HCT116 (cell line): ENCODE measurements around the gene DHX16. TPM values are rescaled to one million over a fixed set of nuclear protein-coding genes. Genes with fewer than 3 reads are reported as not detected.

Source experiments
- ATAC-seq: fragments of 200-7000 bp; cut with Tn5 transposase; 2 replicates; pipeline ENCODE4 v1.9.1; 2020; ENCODE audit warnings: mild to moderate bottlenecking, moderate library complexity
- BruUV-seq: library from RNA; stranded (reverse); fragments of 400-500 nt; replicated peaks from 2 replicates; lab custom pipeline; 2021; lab: Mats Ljungman, UMichigan
- CTCF ChIA-PET: fragments of 300-600 bp; sonication (Branson Sonifier 250); formaldehyde crosslinking; loops from one replicate; lab custom pipeline; 2021; ENCODE audit warnings: antibody characterized with exemption; lab: Charles Lee
- POLR2A ChIA-PET: fragments of 300-600, 350-600 bp; sonication (Branson Sonifier 250); formaldehyde crosslinking; loops from one replicate; lab custom pipeline; 2021; ENCODE audit warnings: antibody characterized with exemption; lab: Charles Lee
- RAD21 ChIA-PET, 2 experiments: fragments of 300-600 bp; sonication (Branson Sonifier 250); formaldehyde crosslinking; loops; one replicate each; lab custom pipeline; 2023; ENCODE audit warnings: low total read pairs in 2 of 2; ENCODE audit not compliant: uncharacterized antibody in 2 of 2, unreplicated experiment in 2 of 2, low non-redundant PET in 1 of 2; lab: Charles Lee
- DNase-seq: peaks from one replicate; pipeline ENCODE4 v3.0.0-alpha.2; 2010; ENCODE audit warnings: low read depth, low spot score
- H2AFZ ChIP-seq: fragments of 200-600 bp; shearing (Covaris generic), sonication (generic); 2 replicates; pipeline ENCODE4 v1.6.1; 2017; ENCODE audit warnings: low read depth, mixed run types, mixed read lengths, antibody characterized with exemption, low read length; ENCODE audit not compliant: poor library complexity, severe bottlenecking
- H3K27ac ChIP-seq: 2 replicates; pipeline ENCODE4 v1.5.1; 2012; ENCODE audit warnings: low read depth, low read length
- H3K27me3 ChIP-seq: fragments of 200-600 bp; sonication (generic); 2 replicates; pipeline ENCODE4 v1.6.1; 2016; ENCODE audit warnings: mixed run types, low read length, mixed read lengths; ENCODE audit not compliant: insufficient read depth
- H3K36me3 ChIP-seq, 2 experiments: fragments of 200-500 bp in 1 of 2; fragments of 200-600 bp in 1 of 2; sonication (Bioruptor generic) in 1 of 2; sonication (generic) in 1 of 2; 2 replicates each; pipeline versions ENCODE4 v1.5.1 to v1.6.1; 2014 to 2016; ENCODE audit warnings: low read length in 2 of 2, inconsistent platforms in 1 of 2, mixed read lengths in 1 of 2, mixed run types in 1 of 2; ENCODE audit not compliant: insufficient read depth in 2 of 2, control insufficient read depth in 1 of 2
- H3K4me1 ChIP-seq, 2 experiments: fragments of 200-600 bp in 1 of 2; sonication (generic) in 1 of 2; 2 replicates each; pipeline versions ENCODE4 v1.5.1 to v1.6.1; 2012 to 2017; ENCODE audit warnings: low read length in 2 of 2, inconsistent platforms in 1 of 2, mild to moderate bottlenecking in 1 of 2, mixed read lengths in 1 of 2, mixed run types in 1 of 2, moderate library complexity in 1 of 2; ENCODE audit not compliant: insufficient read depth in 2 of 2, control insufficient read depth in 1 of 2
- H3K4me2 ChIP-seq: fragments of 200-600 bp; sonication (generic); 2 replicates; pipeline ENCODE4 v1.6.1; 2017; ENCODE audit warnings: mixed run types, low read length, mixed read lengths
- H3K4me3 ChIP-seq, 2 experiments: fragments of 200-600 bp in 1 of 2; sonication (generic) in 1 of 2; replicated peaks in 1 of 2; 2 replicates each; pipeline ENCODE4 v1.5.1; 2011 to 2016; ENCODE audit warnings: low read length in 2 of 2, control low read depth in 1 of 2, low read depth in 1 of 2, mild to moderate bottlenecking in 1 of 2, mixed read lengths in 1 of 2, mixed run types in 1 of 2
- H3K79me2 ChIP-seq: fragments of 200-600 bp; sonication (generic); 2 replicates; pipeline ENCODE4 v1.6.1; 2017; ENCODE audit warnings: mild to moderate bottlenecking, mixed run types, low read length, moderate library complexity, mixed read lengths; ENCODE audit not compliant: insufficient read depth
- H3K9ac ChIP-seq: fragments of 200-600 bp; sonication (generic); 2 replicates; pipeline ENCODE4 v1.6.1; 2016; ENCODE audit warnings: low read length, mixed read lengths
- H3K9me2 ChIP-seq: fragments of 200-600 bp; sonication (generic), shearing (Covaris generic); 2 replicates; pipeline ENCODE4 v1.6.1; 2017; ENCODE audit warnings: mixed run types, mild to moderate bottlenecking, moderate library complexity; ENCODE audit not compliant: insufficient read depth
- H3K9me3 ChIP-seq, 2 experiments: fragments of 200-500 bp in 1 of 2; fragments of 200-600 bp in 1 of 2; sonication (Bioruptor generic) in 1 of 2; sonication (generic) in 1 of 2; 2 replicates each; pipeline ENCODE4 v1.6.1; 2014 to 2017; ENCODE audit warnings: low read length in 2 of 2, mixed read lengths in 2 of 2, inconsistent platforms in 1 of 2, low read depth in 1 of 2, mild to moderate bottlenecking in 1 of 2, mixed run types in 1 of 2, moderate library complexity in 1 of 2; ENCODE audit not compliant: control insufficient read depth in 1 of 2, insufficient read depth in 1 of 2
- H4K20me1 ChIP-seq: fragments of 200-600 bp; sonication (generic), shearing (Covaris generic); 2 replicates; pipeline ENCODE4 v1.6.1; 2017; ENCODE audit warnings: mixed run types, mild to moderate bottlenecking, moderate library complexity; ENCODE audit not compliant: insufficient read depth
- ATF3 ChIP-seq: IDR thresholded peaks from 2 replicates; pipeline ENCODE4 v1.6.1; 2012
- CBX3 ChIP-seq: IDR thresholded peaks from 2 replicates; pipeline ENCODE4 v1.6.1; 2012; ENCODE audit warnings: low read depth
- JUND ChIP-seq: IDR thresholded peaks from 2 replicates; pipeline ENCODE4 v1.6.1; 2012
- MAX ChIP-seq: IDR thresholded peaks from 2 replicates; pipeline ENCODE4 v1.6.1; 2012
- POLR2A ChIP-seq: IDR thresholded peaks from 2 replicates; pipeline ENCODE4 v1.7.0; 2011; ENCODE audit warnings: borderline replicate concordance; ENCODE audit not compliant: insufficient read depth, insufficient read length; ENCODE audit errors: extremely low read depth
- POLR2AphosphoS5 ChIP-seq: IDR thresholded peaks from 2 replicates; pipeline ENCODE4 v1.6.1; 2011; ENCODE audit warnings: mild to moderate bottlenecking, low read depth, low read length, moderate library complexity
- TCF7L2 ChIP-seq: IDR thresholded peaks from 2 replicates; pipeline ENCODE4 v1.7.0; 2011; ENCODE audit warnings: borderline replicate concordance, inconsistent platforms; ENCODE audit not compliant: insufficient read depth, insufficient read length; ENCODE audit errors: extremely low read depth
- intact Hi-C: fragments of 100-400 bp; cut with micrococcal nuclease; formaldehyde crosslinking; loops from 2 replicates; pipeline ENCODE4 v1.10.0; 2022
- total RNA-seq: library from RNA; stranded (reverse); gene quantifications from one replicate; pipeline ENCODE4 v1.2.1, GENCODE V29; 2021; ENCODE audit not compliant: unreplicated experiment
- TF ChIP-seq, protein P1 (sequence below): IDR thresholded peaks from 2 replicates; pipeline ENCODE4 v1.6.1; 2012; ENCODE audit warnings: low read depth

DHX16 gene
- total RNA-seq, 1 experiment from 2014 or later = 46.0 TPM

- ChIA-PET CTCF (interaction anchor here (1.5 kb wide), 1 partner anchor 12 kb away, joined by 9 read pairs; no protein-coding TSS in a partner anchor), POLR2A (interaction anchor here (0.7 to 3.5 kb wide), 6 partner anchors 10 to 39 kb away, joined by 3 to 25 read pairs (median 3); partner anchors contain the start of genes DHX16, MDC1 and TUBB), RAD21 (interaction anchor here in 1 of 2 experiments (1.6 kb wide), 1 partner anchor 26 kb away, joined by 4 read pairs; the partner anchor contains the start of gene MDC1)
- peaks cover 1% of the 10 kb centered on the region; the same call in 1 of the 2 replicates for H3K79me2 ChIP-seq
- no peaks in the 10 kb centered on the region for H3K36me3 ChIP-seq
- peak overlapping the region; percentile 58 to 61 for H3K4me3 ChIP-seq
- intact Hi-C loops = no loop called here
- H3K9me2 ChIP-seq = no peaks in the 10 kb centered on the region
- H3K9me3 ChIP-seq = no peaks in the 10 kb centered on the region
- H3K4me1 ChIP-seq = peaks cover 43 to 63% of the 10 kb centered on the region in 2 experiments
- BruUV-seq = TSS peak; percentile 54
- H3K4me2 ChIP-seq = peak overlapping the region; percentile 86
- peak overlapping the region; percentile 67 for H3K9ac ChIP-seq
- no peak for DNase-seq
- no peaks in the 10 kb centered on the region for H4K20me1 ChIP-seq
- TF ChIP-seq, protein P1, sequence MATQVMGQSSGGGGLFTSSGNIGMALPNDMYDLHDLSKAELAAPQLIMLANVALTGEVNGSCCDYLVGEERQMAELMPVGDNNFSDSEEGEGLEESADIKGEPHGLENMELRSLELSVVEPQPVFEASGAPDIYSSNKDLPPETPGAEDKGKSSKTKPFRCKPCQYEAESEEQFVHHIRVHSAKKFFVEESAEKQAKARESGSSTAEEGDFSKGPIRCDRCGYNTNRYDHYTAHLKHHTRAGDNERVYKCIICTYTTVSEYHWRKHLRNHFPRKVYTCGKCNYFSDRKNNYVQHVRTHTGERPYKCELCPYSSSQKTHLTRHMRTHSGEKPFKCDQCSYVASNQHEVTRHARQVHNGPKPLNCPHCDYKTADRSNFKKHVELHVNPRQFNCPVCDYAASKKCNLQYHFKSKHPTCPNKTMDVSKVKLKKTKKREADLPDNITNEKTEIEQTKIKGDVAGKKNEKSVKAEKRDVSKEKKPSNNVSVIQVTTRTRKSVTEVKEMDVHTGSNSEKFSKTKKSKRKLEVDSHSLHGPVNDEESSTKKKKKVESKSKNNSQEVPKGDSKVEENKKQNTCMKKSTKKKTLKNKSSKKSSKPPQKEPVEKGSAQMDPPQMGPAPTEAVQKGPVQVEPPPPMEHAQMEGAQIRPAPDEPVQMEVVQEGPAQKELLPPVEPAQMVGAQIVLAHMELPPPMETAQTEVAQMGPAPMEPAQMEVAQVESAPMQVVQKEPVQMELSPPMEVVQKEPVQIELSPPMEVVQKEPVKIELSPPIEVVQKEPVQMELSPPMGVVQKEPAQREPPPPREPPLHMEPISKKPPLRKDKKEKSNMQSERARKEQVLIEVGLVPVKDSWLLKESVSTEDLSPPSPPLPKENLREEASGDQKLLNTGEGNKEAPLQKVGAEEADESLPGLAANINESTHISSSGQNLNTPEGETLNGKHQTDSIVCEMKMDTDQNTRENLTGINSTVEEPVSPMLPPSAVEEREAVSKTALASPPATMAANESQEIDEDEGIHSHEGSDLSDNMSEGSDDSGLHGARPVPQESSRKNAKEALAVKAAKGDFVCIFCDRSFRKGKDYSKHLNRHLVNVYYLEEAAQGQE = no peak
- TF ChIP-seq JUND = no peak
- TF ChIP-seq POLR2A = no peak
- TF ChIP-seq ATF3 = no peak
- TF ChIP-seq TCF7L2 = no peak
- no peak for TF ChIP-seq MAX
- TF ChIP-seq POLR2AphosphoS5 = no peak
- TF ChIP-seq CBX3 = no peak
- TF ChIP-seq, all 23 proteins: peak for 0
- Histone ChIP-seq H2AFZ (no peak overlapping the region), H3K27me3 (no peaks in the 10 kb centered on the region), H3K27ac (peak overlapping the region; percentile 77)
- ATAC-seq = no peak
These were observed 18.5 kb upstream of the DHX16 start for GRCh38 chr6:30691208-30691847.
